Neural progenitor cell (in vitro differentiated cells): Measurements from ENCODE around the gene TP63. TPM values are rescaled to one million over a fixed set of nuclear protein-coding genes. Genes with fewer than 3 reads are reported as not detected.

Experiments used
- DNase-seq: peaks from one replicate; pipeline ENCODE4 v3.0.0-alpha.2; 2016; ENCODE audit warnings: low spot score
- H2AFZ ChIP-seq: fragments of 200-600 bp; sonication (generic); replicated peaks from 2 replicates; pipeline ENCODE4 v1.6.1; 2016; ENCODE audit warnings: antibody characterized with exemption
- H3F3A ChIP-seq: fragments of 200-600 bp; sonication (generic); 2 replicates; pipeline ENCODE4 v1.6.1; 2016; ENCODE audit warnings: antibody characterized with exemption, low read depth
- H3K27ac ChIP-seq: fragments of 200-600 bp; sonication (generic); 2 replicates; pipeline ENCODE4 v1.5.1; 2016; ENCODE audit warnings: mild to moderate bottlenecking
- H3K27me3 ChIP-seq: fragments of 200-600 bp; sonication (generic); 2 replicates; pipeline ENCODE4 v1.6.1; 2016; ENCODE audit warnings: mild to moderate bottlenecking, moderate library complexity
- H3K36me3 ChIP-seq: fragments of 200-600 bp; sonication (generic); 2 replicates; pipeline ENCODE4 v1.5.1; 2016
- H3K4me1 ChIP-seq: fragments of 200-600 bp; sonication (generic); 2 replicates; pipeline ENCODE4 v1.6.1; 2016; ENCODE audit warnings: mixed run types
- H3K4me2 ChIP-seq: fragments of 200-600 bp; sonication (generic); 2 replicates; pipeline ENCODE4 v1.6.1; 2016
- H3K4me3 ChIP-seq: fragments of 200-600 bp; sonication (generic); 2 replicates; pipeline ENCODE4 v1.5.1; 2016
- H3K79me2 ChIP-seq: fragments of 200-600 bp; sonication (generic); 2 replicates; pipeline ENCODE4 v1.6.1; 2016; ENCODE audit warnings: low read depth
- H3K9ac ChIP-seq: fragments of 200-600 bp; sonication (generic); 2 replicates; pipeline ENCODE4 v1.6.1; 2016
- H3K9me3 ChIP-seq: fragments of 200-600 bp; sonication (generic); 2 replicates; pipeline ENCODE4 v1.5.1; 2016; ENCODE audit warnings: low read depth
- H4K20me1 ChIP-seq: fragments of 200-600 bp; sonication (generic); 2 replicates; pipeline ENCODE4 v1.6.1; 2016; ENCODE audit warnings: low read depth
- H3K27ac Mint-ChIP-seq: 3 replicates; pipeline ENCODE4 v1.8.0; 2021; ENCODE audit warnings: mixed read lengths
- H3K27me3 Mint-ChIP-seq: 2 replicates; pipeline ENCODE4 v1.8.0; 2022; ENCODE audit warnings: low read depth, mild to moderate bottlenecking, inconsistent platforms, moderate library complexity, mixed read lengths; ENCODE audit not compliant: insufficient read depth
- H3K36me3 Mint-ChIP-seq: 3 replicates; pipeline ENCODE4 v1.8.0; 2021; ENCODE audit warnings: mixed read lengths
- H3K4me1 Mint-ChIP-seq: 3 replicates; pipeline ENCODE4 v1.8.0; 2021; ENCODE audit warnings: mixed read lengths
- H3K4me3 Mint-ChIP-seq: 3 replicates; pipeline ENCODE4 v1.8.0; 2021; ENCODE audit warnings: mild to moderate bottlenecking, moderate library complexity, mixed read lengths
- H3K9me3 Mint-ChIP-seq: 3 replicates; pipeline ENCODE4 v1.8.0; 2020; ENCODE audit warnings: mixed read lengths
- EZH2 ChIP-seq: fragments of 200-600 bp; sonication (generic); IDR thresholded peaks from 2 replicates; pipeline ENCODE4 v1.6.1; 2017; ENCODE audit warnings: antibody characterized with exemption, mild to moderate bottlenecking, moderate library complexity
- EZH2phosphoT487 ChIP-seq: fragments of 200-600 bp; sonication (generic); IDR thresholded peaks from 2 replicates; pipeline ENCODE4 v1.6.1; 2017; ENCODE audit warnings: antibody characterized with exemption
- total RNA-seq: library from RNA; depleted of rRNA; stranded (reverse); fragments of >200 nt; gene quantifications from 2 replicates; pipeline ENCODE4 v1.2.3, GENCODE V29; 2015; ENCODE audit warnings: low replicate concordance
- TF ChIP-seq, protein P1 (sequence below): fragments of 200-600 bp; sonication (generic); IDR thresholded peaks from 2 replicates; pipeline ENCODE4 v1.5.1; 2017; ENCODE audit warnings: antibody characterized with exemption, mild to moderate bottlenecking

TP63 gene
- total RNA-seq, 1 donor from 2014 or later, result 0.62 TPM

DNA sequence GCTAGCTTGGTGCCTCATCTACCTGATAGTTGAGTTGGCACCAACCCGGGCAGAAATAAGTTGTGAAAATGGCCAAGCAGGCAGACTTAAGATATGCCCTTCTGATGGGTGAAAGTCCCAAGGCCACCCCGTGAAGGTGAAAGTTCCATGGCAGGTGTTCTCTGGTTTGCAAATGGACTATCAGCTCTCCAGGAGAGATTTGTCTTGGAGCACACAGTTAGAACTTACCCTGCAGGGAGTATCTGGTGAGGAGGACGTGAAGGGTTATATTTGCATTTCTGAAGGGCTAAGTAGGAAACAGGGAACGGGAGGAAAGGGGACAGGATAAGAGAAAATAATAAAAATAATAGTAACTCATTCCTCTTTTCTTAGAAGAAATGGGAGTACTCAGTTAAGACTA lies 220.5 kb downstream of the TP63 start:
- no peaks in the 10 kb centered on the region for H3K9me3 ChIP-seq
- TF ChIP-seq EZH2 (no peak), EZH2phosphoT487 (no peak)
- H3K27ac Mint-ChIP-seq, result no peak overlapping the region
- no peaks in the 10 kb centered on the region for H3K9me3 Mint-ChIP-seq
- H3K27me3 Mint-ChIP-seq, result peaks cover 2% of the 10 kb centered on the region
- no peaks in the 10 kb centered on the region for H3K36me3 Mint-ChIP-seq
- H3K4me2 ChIP-seq, result no peak overlapping the region
- H3K4me3 ChIP-seq, result no peak overlapping the region
- no peaks in the 10 kb centered on the region for H3K27me3 ChIP-seq
- no peaks in the 10 kb centered on the region for H3F3A ChIP-seq
- H4K20me1 ChIP-seq, result no peaks in the 10 kb centered on the region
- H3K4me1 ChIP-seq, result no peaks in the 10 kb centered on the region
- H3K36me3 ChIP-seq, result no peaks in the 10 kb centered on the region
- H3K79me2 ChIP-seq, result no peaks in the 10 kb centered on the region
- H3K4me3 Mint-ChIP-seq, result no peak overlapping the region
- DNase-seq, result no peak
- no peak overlapping the region for H3K9ac ChIP-seq
- no peaks in the 10 kb centered on the region for H3K4me1 Mint-ChIP-seq
- no peak overlapping the region for H2AFZ ChIP-seq
- no peak overlapping the region for H3K27ac ChIP-seq

DNA sequence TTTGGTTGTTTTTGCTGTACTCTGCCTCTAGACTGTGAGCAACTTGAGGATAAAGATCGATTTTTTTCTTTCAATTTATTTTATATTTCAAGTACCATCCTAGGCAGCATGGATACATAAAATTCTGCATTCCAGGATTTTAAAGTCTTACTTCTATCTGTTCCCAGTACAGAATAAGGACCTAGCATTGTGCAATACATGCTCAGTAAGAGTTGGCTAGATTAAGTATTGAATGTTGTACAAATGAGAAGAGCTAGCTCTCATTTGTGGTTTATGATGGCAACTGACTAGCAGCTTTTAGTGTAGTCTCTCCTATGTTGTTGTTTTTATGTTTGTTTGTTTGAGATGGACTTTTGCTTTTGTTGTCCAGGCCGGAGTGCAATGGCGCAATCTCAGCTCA lies 222.7 kb downstream of the TP63 start:
- no peak overlapping the region for H3K9ac ChIP-seq
- no peaks in the 10 kb centered on the region for H3K36me3 Mint-ChIP-seq
- H4K20me1 ChIP-seq, result no peaks in the 10 kb centered on the region
- no peaks in the 10 kb centered on the region for H3K4me1 Mint-ChIP-seq
- H3K27me3 ChIP-seq, result no peaks in the 10 kb centered on the region
- no peaks in the 10 kb centered on the region for H3K9me3 ChIP-seq
- no peak overlapping the region for H2AFZ ChIP-seq
- no peaks in the 10 kb centered on the region for H3K4me1 ChIP-seq
- TF ChIP-seq EZH2, result no peak
- TF ChIP-seq, protein P1, sequence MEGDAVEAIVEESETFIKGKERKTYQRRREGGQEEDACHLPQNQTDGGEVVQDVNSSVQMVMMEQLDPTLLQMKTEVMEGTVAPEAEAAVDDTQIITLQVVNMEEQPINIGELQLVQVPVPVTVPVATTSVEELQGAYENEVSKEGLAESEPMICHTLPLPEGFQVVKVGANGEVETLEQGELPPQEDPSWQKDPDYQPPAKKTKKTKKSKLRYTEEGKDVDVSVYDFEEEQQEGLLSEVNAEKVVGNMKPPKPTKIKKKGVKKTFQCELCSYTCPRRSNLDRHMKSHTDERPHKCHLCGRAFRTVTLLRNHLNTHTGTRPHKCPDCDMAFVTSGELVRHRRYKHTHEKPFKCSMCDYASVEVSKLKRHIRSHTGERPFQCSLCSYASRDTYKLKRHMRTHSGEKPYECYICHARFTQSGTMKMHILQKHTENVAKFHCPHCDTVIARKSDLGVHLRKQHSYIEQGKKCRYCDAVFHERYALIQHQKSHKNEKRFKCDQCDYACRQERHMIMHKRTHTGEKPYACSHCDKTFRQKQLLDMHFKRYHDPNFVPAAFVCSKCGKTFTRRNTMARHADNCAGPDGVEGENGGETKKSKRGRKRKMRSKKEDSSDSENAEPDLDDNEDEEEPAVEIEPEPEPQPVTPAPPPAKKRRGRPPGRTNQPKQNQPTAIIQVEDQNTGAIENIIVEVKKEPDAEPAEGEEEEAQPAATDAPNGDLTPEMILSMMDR, result no peak
- no peak for TF ChIP-seq EZH2phosphoT487
- H3K27me3 Mint-ChIP-seq, result peaks cover 4% of the 10 kb centered on the region
- no peak overlapping the region for H3K4me3 Mint-ChIP-seq
- no peak overlapping the region for H3K4me2 ChIP-seq
- no peak overlapping the region for H3K27ac ChIP-seq
- no peaks in the 10 kb centered on the region for H3K79me2 ChIP-seq
- no peaks in the 10 kb centered on the region for H3K9me3 Mint-ChIP-seq
- no peak for DNase-seq
- no peak overlapping the region for H3K27ac Mint-ChIP-seq
- no peaks in the 10 kb centered on the region for H3K36me3 ChIP-seq
- no peaks in the 10 kb centered on the region for H3F3A ChIP-seq
- H3K4me3 ChIP-seq, result no peak overlapping the region

DNA sequence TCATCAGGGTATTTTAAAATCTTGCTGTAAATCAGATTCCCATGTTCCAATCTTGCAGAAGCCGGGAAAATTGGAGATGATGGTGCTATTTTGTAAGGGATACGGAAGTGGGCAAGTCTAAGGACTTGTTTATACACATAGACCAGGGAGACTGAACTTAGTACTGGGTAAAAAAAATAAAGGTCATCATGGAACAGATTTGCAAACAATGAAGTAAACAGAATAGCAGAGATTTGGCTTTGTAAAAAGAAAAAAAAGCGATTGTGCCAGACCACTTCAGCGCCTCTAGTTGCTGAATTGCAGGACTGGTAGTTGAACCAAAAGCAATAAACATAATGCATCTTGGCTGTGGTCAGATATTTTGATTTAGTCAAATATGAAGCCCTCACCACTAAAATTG lies 229.1 kb downstream of the TP63 start:
- H3K4me1 Mint-ChIP-seq, result no peaks in the 10 kb centered on the region
- no peak overlapping the region for H3K4me2 ChIP-seq
- no peak for DNase-seq
- H3K27me3 Mint-ChIP-seq, result peaks cover 3% of the 10 kb centered on the region
- no peaks in the 10 kb centered on the region for H3K27me3 ChIP-seq
- no peak overlapping the region for H3K27ac ChIP-seq
- H3K9ac ChIP-seq, result no peak overlapping the region
- no peak overlapping the region for H2AFZ ChIP-seq
- TF ChIP-seq EZH2 (no peak), EZH2phosphoT487 (no peak)
- TF ChIP-seq, protein P1, result no peak
- H3K4me3 ChIP-seq, result no peak overlapping the region
- no peaks in the 10 kb centered on the region for H3K9me3 Mint-ChIP-seq
- H3F3A ChIP-seq, result no peaks in the 10 kb centered on the region
- H3K79me2 ChIP-seq, result no peaks in the 10 kb centered on the region
- no peak overlapping the region for H3K27ac Mint-ChIP-seq
- H3K36me3 Mint-ChIP-seq, result no peaks in the 10 kb centered on the region
- H4K20me1 ChIP-seq, result no peaks in the 10 kb centered on the region
- H3K36me3 ChIP-seq, result no peaks in the 10 kb centered on the region
- H3K4me1 ChIP-seq, result no peaks in the 10 kb centered on the region
- H3K9me3 ChIP-seq, result no peaks in the 10 kb centered on the region
- H3K4me3 Mint-ChIP-seq, result no peak overlapping the region

DNA sequence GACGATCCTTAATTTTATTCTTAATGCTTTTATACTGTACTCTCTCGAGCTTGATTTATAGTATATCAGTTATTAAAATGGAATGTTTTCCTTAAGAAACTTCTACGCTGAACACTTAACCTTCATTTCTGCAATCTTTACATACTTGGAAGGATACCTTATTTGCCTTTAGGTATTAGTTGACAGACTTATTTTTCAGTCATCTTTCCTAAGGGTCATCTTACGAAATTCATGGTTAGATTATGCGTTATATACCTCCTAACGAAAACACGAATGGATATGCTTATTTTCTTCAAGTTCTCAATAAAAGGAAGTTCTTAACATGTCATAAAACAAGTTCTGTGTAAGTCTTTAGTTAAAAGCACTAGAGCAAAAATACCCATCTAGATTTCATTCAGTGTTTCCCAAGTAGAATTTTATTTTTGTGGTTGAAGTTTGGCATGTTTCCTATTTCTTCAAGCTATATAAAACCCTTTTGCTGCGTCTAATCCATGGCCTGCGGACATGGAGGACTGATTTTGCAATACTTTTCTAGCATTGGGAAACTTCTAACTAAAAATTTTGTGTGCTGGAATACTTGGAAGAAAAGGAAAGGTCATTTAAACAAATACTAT lies 231.3 kb downstream of the TP63 start:
- H3K27ac Mint-ChIP-seq, result no peak overlapping the region
- H3K27ac ChIP-seq, result no peak overlapping the region

More for the DNA sequence above, 231.3 kb downstream of the TP63 start:
- no peaks in the 10 kb centered on the region for H3K36me3 Mint-ChIP-seq
- Histone ChIP-seq H3K79me2 (no peaks in the 10 kb centered on the region), H3K4me2 (no peak overlapping the region), H3K27me3 (no peaks in the 10 kb centered on the region), H3K4me3 (no peak overlapping the region), H3K36me3 (no peaks in the 10 kb centered on the region), H4K20me1 (no peaks in the 10 kb centered on the region), H3K9me3 (no peaks in the 10 kb centered on the region), H3K4me1 (no peaks in the 10 kb centered on the region), H3F3A (no peaks in the 10 kb centered on the region), H2AFZ (no peak overlapping the region), H3K9ac (no peak overlapping the region)
- no peak overlapping the region for H3K4me3 Mint-ChIP-seq
- no peaks in the 10 kb centered on the region for H3K9me3 Mint-ChIP-seq
- DNase-seq, result no peak
- TF ChIP-seq, protein P1, result no peak
- TF ChIP-seq EZH2 (no peak), EZH2phosphoT487 (no peak)
- no peaks in the 10 kb centered on the region for H3K4me1 Mint-ChIP-seq
- peaks cover 3% of the 10 kb centered on the region for H3K27me3 Mint-ChIP-seq
